H1 (cell line): ENCODE data around the gene ERVFRD-1. TPM values are rescaled to one million over a fixed set of nuclear protein-coding genes. Genes with fewer than 3 reads are reported as not detected.

Experiments used
- BRCA1 ChIP-seq: IDR thresholded peaks from 2 replicates; pipeline ENCODE4 v1.6.1; 2012; ENCODE audit warnings: low read depth, low read length, improper control_type of control experiment
- CHD7 ChIP-seq: fragments of 300-600 bp; sonication (generic); IDR thresholded peaks from 2 replicates; pipeline ENCODE4 v1.7.1; 2012; ENCODE audit warnings: low read length, moderate library complexity, mild to moderate bottlenecking, inconsistent platforms; ENCODE audit not compliant: insufficient replicate concordance
- GABPA ChIP-seq: IDR thresholded peaks from 2 replicates; pipeline ENCODE4 v1.6.1; 2011; ENCODE audit warnings: mild to moderate bottlenecking, low read length, moderate library complexity, borderline replicate concordance; ENCODE audit not compliant: insufficient read depth
- KDM5A ChIP-seq: fragments of 200-600 bp; IDR thresholded peaks from 2 replicates; pipeline ENCODE4 v1.7.1; 2012; ENCODE audit warnings: mild to moderate bottlenecking, low read length, inconsistent platforms, mixed read lengths
- PHF8 ChIP-seq: fragments of 200-600 bp; sonication (generic); conservative IDR thresholded peaks from 2 replicates; pipeline ENCODE4 v1.7.1; 2012; ENCODE audit warnings: low read depth, mild to moderate bottlenecking, inconsistent platforms, low read length, moderate library complexity
- POU5F1 ChIP-seq: IDR thresholded peaks from 2 replicates; pipeline ENCODE4 v1.6.1; 2011; ENCODE audit warnings: low read depth, mild to moderate bottlenecking, low read length, moderate library complexity
- SP2 ChIP-seq: IDR thresholded peaks from 2 replicates; pipeline ENCODE4 v1.6.1; 2012; ENCODE audit warnings: mild to moderate bottlenecking, low read length, inconsistent platforms
- TBP ChIP-seq: IDR thresholded peaks from 2 replicates; pipeline ENCODE4 v1.6.1; 2011; ENCODE audit warnings: low read depth, low read length, improper control_type of control experiment
- polyA plus RNA-seq, 7 experiments: library from polyadenylated mRNA; depleted of rRNA in 3 of 7; stranded (reverse) in 5 of 7; unstranded in 2 of 7; fragments of >200 nt in 5 of 7; fragments of 200-250 nt in 2 of 7; gene quantifications; 1 replicate in 5 of 7; 2 replicates in 1 of 7; 4 replicates in 1 of 7; pipeline versions ENCODE4 v1.2.1 to v1.2.3, GENCODE V29; 2011 to 2013; ENCODE audit warnings: missing spikeins in 2 of 7, mixed read lengths in 2 of 7
- total RNA-seq: library from RNA; stranded (reverse); fragmentation: NEBNext Ultra II Directional; extraction: Animal tissue kit (Norgen Biotek cat#: 25700); gene quantifications from 2 replicates; pipeline ENCODE4 v1.2.1, GENCODE V29; 2021
- TF ChIP-seq, protein P1 (sequence below): IDR thresholded peaks from 2 replicates; pipeline ENCODE4 v1.6.1; 2011; ENCODE audit warnings: low read length, improper control_type of control experiment
- TF ChIP-seq, protein P2 (sequence below): IDR thresholded peaks from 2 replicates; pipeline ENCODE4 v1.6.1; 2012; ENCODE audit warnings: inconsistent platforms

The ERVFRD-1 gene
- total and polyA plus RNA-seq, 2 of the 8 experiments (the other 6 are each of a cell fraction or from before 2014, with no cell fraction given) = not detected

DNA sequence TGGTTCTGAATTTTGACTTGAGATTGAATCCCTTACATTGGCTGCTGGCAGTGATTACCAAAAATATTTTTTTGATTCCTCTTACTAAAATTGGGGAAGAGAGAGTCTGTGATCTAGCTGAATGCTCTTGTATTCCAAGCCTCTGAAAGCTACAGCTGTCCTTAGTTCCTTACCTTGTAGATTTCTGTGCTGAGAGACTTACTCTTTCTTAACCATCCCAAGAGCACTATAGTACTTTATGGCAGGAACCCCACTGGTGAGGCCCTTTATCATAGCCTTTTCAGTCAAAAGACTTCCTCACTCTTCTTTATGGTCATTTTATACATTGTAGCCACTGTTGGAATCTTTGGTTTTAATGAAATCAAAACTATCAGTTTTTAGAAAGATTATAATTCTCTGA is 19.1 kb upstream of the ERVFRD-1 start (continued):
- TF ChIP-seq CHD7 (no peak), KDM5A (no peak), POU5F1 (no peak), TBP (no peak), SP2 (no peak), GABPA (no peak), PHF8 (no peak), BRCA1 (no peak)
- TF ChIP-seq, protein P1, sequence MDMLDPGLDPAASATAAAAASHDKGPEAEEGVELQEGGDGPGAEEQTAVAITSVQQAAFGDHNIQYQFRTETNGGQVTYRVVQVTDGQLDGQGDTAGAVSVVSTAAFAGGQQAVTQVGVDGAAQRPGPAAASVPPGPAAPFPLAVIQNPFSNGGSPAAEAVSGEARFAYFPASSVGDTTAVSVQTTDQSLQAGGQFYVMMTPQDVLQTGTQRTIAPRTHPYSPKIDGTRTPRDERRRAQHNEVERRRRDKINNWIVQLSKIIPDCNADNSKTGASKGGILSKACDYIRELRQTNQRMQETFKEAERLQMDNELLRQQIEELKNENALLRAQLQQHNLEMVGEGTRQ = no peak
- TF ChIP-seq, protein P2, sequence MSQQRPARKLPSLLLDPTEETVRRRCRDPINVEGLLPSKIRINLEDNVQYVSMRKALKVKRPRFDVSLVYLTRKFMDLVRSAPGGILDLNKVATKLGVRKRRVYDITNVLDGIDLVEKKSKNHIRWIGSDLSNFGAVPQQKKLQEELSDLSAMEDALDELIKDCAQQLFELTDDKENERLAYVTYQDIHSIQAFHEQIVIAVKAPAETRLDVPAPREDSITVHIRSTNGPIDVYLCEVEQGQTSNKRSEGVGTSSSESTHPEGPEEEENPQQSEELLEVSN = no peak
